ENCODE results near the gene IL21R.

Gene IL21R

GRCh38 chr16:27500801-27501200 is 98.8 kb downstream of the IL21R start:
- FAIRE-seq (no peak), DNase-seq (ENCODE audit: extremely low spot score, insufficient read length, low read depth) (no peak)

Data from GM18507 (cell line).